ENCODE results near the gene DNAJC17.

DNAJC17 gene

DNA sequence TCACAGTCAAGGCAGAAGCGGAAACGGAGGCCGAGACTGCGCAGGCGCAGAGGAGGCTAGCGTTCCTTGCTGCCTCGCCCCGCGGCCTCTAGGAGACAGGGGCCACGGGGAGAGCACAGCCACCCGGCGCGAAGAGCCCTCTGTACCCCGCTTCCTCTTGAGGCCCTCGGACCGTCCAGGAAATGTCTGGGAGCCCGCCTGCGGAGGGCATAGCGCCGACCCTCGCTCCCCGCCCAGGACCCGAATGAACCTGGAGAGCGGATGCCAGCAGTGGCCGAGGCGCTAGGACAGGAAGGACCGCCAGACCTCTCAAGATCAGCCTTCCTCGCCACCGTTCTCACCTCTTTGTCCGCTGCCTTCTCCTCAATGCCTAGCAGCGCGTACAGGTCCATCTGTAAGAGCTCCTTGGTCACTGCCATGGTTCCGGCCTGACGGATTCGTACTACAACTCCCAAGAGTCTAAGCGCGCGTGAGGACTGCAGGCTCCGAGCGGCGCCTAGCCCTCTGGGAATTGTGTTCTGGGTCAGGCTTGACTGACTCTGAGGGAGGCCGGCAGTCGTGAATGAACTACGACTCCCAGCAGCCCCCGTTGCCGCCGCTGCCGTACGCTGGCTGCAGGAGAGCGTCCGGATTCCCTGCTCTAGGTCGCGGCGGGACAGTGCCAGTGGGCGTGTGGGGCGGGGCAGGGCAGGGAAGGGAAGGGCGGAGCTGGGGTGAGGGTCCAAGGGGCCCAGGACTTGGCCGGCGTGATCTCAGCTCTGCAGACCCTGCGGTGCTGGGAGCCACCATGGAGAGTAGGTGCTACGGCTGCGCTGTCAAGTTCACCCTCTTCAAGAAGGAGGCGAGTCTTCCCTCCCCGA lies at the start of gene DNAJC17, which contains the start of gene ZFYVE19:
DNAJC17 (minus strand) TSS at position 446 of the 860 bp plus-strand sequence; CDS start at position 419, 27 bp downstream.
ZFYVE19 (plus strand) TSS at position 62 of the 860 bp plus-strand sequence; CDS start at position 563, 501 bp downstream.
- TF ChIP-seq CTCF (IDR thresholded peaks at IDR 0.05; ENCODE audit: low read depth, low read length), result no peak
- in situ Hi-C loops (cut with HindIII; ENCODE audit: low sequenced_read_pairs), result no loop called here

DNA sequence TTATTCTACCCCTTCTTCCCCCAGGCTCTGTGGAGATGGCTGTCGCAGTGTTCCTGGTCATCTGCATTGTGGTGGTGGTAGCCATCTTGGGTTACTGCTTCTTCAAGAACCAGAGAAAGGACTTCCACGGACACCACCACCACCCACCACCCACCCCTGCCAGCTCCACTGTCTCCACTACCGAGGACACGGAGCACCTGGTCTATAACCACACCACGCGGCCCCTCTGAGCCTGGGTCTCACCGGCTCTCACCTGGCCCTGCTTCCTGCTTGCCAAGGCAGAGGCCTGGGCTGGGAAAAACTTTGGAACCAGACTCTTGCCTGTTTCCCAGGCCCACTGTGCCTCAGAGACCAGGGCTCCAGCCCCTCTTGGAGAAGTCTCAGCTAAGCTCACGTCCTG lies 49.5 kb upstream of the DNAJC17 start:
- no peak for DNase-seq (ENCODE audit: low read depth, low spot score)
- H3K4me3 ChIP-seq (ENCODE audit: low read depth, low read length), result no peak overlapping the region
- in situ Hi-C loops (cut with HindIII; ENCODE audit: low sequenced_read_pairs), result no loop called here
- no peak for TF ChIP-seq CTCF (IDR thresholded peaks at IDR 0.05; ENCODE audit: low read depth, low read length)

More for the DNA sequence above, at the start of gene DNAJC17, which contains the start of gene ZFYVE19:
- peak within 1 kb of the TSS; percentile 95 for H3K4me3 ChIP-seq (ENCODE audit: low read depth, low read length)
- DNase-seq (ENCODE audit: low read depth, low spot score), result peak; percentile 98

DNA sequence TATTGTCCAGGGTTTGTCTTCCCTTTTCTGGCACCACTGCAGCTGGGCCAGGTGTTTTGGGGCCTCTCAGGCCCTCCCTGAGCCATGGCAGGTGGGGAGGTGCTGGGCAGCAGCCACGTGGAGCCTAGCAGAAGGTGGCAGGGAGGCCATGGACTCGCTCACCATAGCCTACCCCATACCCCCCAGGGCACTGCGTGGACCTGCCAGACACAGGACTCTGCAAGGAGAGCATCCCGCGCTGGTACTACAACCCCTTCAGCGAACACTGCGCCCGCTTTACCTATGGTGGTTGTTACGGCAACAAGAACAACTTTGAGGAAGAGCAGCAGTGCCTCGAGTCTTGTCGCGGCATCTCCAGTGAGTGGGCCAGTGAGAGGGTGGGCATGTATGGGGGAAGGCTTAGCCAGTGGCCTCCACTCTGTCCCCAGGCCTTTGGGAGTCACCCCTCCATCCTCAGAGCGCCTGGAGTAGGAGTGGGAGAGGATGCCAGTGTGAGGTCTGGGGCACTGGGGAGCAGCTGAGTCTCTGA lies 48.5 kb upstream of the DNAJC17 start:
- no peak for DNase-seq (ENCODE audit: low read depth, low spot score)
- no peak overlapping the region for H3K4me3 ChIP-seq (ENCODE audit: low read depth, low read length)
- in situ Hi-C loops (cut with HindIII; ENCODE audit: low sequenced_read_pairs), result no loop called here
- no peak for TF ChIP-seq CTCF (IDR thresholded peaks at IDR 0.05; ENCODE audit: low read depth, low read length)

DNA sequence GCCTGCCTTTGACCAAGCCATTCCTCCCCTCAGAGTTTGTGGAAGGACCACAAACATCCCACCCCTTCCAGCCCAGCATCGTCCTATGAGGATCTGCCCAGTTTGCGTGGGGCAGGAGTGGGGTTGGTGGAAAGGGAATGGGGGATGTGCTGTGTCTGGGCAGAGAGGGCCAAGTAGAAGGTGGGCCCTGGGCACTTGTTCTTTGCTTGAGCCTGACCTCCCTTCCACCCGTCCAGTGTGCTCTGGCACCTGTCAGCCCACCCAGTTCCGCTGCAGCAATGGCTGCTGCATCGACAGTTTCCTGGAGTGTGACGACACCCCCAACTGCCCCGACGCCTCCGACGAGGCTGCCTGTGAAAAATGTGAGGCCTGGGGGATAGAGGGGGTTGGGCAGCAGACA lies 46.9 kb upstream of the DNAJC17 start:
- no peak overlapping the region for H3K4me3 ChIP-seq (ENCODE audit: low read depth, low read length)
- no peak for TF ChIP-seq CTCF (IDR thresholded peaks at IDR 0.05; ENCODE audit: low read depth, low read length)
- no peak for DNase-seq (ENCODE audit: low read depth, low spot score)
- in situ Hi-C loops (cut with HindIII; ENCODE audit: low sequenced_read_pairs), result no loop called here

DNA sequence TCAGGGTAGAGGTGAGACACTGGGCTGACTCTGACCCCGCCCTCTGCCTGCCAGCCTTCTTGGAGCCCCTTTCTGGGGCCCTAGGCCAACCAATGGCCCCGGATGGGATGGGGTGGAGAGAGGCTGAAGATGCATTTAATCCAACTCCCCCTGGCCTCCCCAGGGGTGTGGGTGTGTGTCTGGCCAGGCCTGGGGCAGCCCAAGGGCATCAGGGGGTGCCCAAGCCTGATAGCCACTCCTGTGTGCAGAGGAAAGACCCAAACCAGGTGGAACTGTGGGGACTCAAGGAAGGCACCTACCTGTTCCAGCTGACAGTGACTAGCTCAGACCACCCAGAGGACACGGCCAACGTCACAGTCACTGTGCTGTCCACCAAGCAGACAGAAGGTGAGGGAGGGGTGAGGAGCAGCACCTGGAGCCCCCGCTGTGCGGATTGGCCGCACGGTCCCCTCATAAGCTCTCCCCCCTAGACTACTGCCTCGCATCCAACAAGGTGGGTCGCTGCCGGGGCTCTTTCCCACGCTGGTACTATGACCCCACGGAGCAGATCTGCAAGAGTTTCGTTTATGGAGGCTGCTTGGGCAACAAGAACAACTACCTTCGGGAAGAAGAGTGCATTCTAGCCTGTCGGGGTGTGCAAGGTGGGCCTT lies 46.1 kb upstream of the DNAJC17 start:
- H3K4me3 ChIP-seq (ENCODE audit: low read depth, low read length), result no peak overlapping the region
- in situ Hi-C loops (cut with HindIII; ENCODE audit: low sequenced_read_pairs), result no loop called here
- no peak for DNase-seq (ENCODE audit: low read depth, low spot score)
- TF ChIP-seq CTCF (IDR thresholded peaks at IDR 0.05; ENCODE audit: low read depth, low read length), result no peak

- no peak for DNase-seq (ENCODE audit: low read depth, low spot score)
- no peak overlapping the region for H3K4me3 ChIP-seq (ENCODE audit: low read depth, low read length)
- TF ChIP-seq CTCF (IDR thresholded peaks at IDR 0.05; ENCODE audit: low read depth, low read length), result no peak
- in situ Hi-C loops (cut with HindIII; ENCODE audit: low sequenced_read_pairs), result no loop called here
Observed at GRCh38 chr15:40852529-40852928, 45.3 kb upstream of the DNAJC17 start.

Measured in astrocyte of the spinal cord (primary cell).